Activated CD4-positive, alpha-beta T cell treated with anti-CD3 and anti-CD28 coated beads, Interleukin-2, amount 50 U/mL, for 16 hours (primary cell): ENCODE measurements around the gene ATP2A3.

Experiments used
- DNase-seq: peaks from one replicate; pipeline ENCODE4 v3.0.0-alpha.2; 2020

ATP2A3 gene

DNA sequence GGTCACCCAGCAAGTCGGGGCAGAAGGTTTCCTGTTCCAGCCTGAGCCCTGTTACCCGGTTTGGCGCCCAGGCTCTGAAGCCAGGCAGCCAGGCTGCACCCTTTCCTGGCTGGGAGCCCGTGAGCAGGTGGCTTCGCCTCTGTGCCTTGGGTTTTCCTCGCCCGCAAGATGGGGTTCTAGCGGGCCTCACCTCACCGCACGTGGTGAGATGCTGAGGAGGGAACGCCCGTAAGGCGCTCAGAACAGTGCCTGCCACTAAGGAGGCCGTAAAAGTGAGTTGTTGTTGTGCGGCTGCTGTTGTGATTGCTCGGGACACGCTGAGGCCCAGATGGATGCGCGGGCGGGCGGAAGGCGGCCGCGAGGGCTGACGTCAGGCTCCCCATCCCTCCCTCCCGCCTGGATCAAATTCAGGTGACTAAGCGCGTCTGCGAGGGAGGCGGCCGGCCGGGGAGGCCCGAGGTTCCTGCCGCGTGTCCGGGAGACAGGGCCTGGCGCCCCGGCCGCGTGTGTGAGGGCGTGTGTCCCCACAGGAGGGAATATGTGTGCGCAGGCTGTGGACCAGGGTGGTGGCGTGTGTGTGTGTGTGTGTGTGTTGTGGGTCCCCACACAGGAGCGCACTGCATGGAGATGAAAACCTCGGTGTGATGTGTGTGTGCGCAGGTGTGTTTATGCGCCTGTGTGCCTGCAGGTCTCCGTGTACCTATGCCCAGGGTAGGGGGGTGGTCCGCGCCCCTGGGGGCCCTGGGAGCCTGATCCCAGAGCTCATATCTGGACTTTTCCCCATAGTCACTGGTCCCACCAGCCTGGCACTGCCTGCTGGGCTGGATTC is 75.7 kb downstream of the ATP2A3 start:
- DNase-seq, result no peak

- DNase-seq, result no peak
Measured at GRCh38 chr17:3887804-3888203, 76.4 kb downstream of the ATP2A3 start.

DNA sequence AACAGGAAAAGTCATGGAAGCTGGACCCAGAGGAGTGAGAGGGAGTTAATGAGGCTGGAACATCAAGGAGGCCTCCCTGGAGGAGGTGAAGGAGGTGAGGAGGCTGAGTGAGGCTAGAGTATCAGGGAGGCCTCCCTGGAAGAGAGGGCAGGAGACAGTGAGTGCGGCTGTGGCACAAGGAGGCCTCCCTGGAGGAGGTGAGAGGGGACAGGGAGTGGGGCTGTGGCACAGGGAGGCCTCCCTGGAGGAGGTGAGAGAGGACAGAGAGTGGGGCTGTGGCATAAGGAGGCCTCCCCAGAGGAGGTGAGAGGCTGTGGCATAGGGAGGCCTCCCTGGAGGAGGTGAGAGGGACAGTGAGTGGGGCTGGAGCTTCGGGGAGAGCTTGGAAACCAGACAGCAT is 76.8 kb downstream of the ATP2A3 start:
- DNase-seq, result no peak

DNA sequence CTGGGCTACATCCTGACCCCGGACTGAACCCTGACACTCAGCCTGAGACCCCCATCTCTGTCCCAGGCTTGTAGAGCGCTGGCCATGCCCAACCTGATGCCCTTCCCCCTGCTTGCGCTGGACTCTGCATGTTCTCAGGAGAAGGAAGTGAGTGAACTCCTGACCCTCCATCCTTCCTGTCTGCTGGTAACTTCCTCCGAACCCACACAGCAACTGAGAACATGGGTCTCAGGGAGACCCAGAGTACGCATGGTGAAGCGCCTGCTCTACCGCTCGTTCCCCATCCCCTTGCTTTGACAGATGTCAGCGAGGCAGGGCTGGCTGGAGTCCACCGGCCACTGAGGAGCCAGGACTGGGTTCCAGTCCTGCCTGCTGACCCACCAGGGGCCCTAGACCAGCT is 77.5 kb downstream of the ATP2A3 start:
- DNase-seq, result no peak

GRCh38 chr17:3885970-3886369 is 78.3 kb downstream of the ATP2A3 start:
- DNase-seq, result no peak

DNA sequence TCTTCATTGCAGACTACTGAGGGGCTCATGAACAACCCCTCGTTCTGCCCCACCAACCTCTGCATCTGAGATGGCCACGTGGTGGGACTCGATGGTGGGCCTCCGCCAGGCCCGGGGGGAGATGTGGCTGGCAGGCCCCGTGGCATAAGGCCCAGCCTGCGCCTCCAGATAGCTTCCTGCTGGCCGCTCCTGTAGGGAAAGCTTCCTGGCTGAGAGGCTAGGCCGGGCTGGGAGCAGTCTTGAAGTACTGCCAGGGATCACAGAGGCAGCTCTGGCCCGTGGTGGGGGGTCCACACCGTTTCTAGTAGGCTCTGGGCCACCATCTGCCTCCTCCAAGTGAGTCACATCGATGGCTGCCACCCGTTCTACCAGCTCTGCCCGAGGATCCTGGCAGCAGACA is 79.0 kb downstream of the ATP2A3 start:
- no peak for DNase-seq

GRCh38 chr17:3884188-3884587 is 80.0 kb downstream of the ATP2A3 start:
- no peak for DNase-seq

DNA sequence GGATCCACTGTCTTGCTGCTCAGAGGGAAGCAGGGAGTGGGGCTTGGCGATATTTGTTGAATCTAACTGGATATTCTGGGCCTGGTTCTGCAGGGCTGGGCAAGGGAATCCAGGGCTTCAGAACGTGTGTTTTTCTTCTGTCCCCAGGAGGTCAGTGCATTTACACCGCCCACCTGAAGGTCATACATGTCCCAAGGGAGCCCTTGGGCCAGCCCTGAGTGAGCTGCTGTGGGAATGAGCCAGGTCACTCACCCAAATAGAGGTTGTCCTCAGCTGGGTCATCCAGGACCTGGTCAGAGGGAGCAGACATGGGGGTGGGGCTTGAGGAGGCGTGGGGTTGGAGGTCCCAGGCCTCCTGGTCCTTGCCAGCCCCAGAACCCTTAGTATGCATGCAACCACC is 82.0 kb downstream of the ATP2A3 start:
- no peak for DNase-seq

DNA sequence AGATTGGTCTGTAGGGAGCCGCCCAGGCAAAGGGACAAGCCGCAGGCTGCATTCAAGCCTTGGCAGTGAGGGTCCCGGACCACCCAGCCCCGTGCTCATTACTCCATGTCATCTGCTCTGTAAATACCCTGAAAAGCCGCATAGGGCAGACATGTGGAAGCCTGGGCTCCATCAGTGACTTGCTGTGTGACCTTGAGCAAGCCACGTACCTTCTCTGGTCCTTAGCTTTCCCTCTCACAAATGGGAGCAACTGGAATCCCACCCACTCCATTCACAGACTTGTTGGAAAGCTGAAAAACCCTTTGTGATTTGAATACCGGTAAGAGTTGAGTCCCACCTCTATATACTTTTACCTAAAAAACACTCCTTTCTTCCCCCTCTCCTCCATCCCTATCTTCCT is 83.3 kb downstream of the ATP2A3 start:
- DNase-seq, result no peak

GRCh38 chr17:3879591-3880417 is 84.4 kb downstream of the ATP2A3 start:
- DNase-seq, result no peak

- DNase-seq, result no peak
Measured at GRCh38 chr17:3879186-3879585, 85.1 kb downstream of the ATP2A3 start.

DNA sequence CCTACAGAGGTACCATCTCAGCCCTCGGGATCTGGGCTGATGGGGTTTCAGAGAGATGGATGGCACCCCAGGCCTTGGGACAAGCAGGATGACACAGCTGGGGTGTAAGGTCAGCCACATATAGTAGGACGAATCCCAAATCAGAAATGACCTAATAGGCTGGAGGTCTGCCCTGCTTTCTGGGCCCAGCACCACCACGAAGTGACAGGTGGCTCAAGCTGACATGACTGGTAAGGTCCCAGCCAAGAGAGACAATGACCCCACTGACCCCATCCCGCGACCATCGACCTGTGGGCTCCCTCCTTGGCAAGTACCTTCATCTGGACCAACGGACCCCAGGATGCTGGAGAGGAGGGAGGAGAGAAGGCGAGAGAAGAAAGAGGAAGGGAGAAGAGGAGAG is 87.0 kb downstream of the ATP2A3 start:
- DNase-seq, result no peak

DNA sequence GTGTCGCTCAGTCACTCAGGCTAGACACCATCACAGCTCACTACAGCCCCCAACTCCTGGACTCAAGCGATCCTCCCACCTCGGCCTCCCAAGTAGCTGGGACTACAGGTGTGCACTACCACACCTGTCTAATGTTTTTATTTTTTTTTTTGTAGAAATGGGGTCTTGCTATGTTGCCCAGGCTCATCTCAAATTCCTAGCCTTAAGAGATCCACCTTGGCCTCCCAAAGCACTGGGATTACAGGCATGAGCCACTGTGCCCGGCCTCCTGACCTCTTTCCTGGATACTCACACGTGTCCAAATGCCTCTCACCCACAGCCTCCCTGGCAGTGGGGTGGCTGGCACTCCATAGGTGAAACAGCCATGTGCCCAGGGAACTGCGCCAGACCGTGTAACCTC is 88.9 kb downstream of the ATP2A3 start:
- no peak for DNase-seq
